Aorta (tissue), 5 donors: ENCODE results near the gene PCDHGA2. TPM values are rescaled to one million over a fixed set of nuclear protein-coding genes. Genes with fewer than 3 reads are reported as not detected.
"Not testable (repeated sequence)": the region's sequence is repeated elsewhere in the genome, so short reads cannot be mapped to it uniquely, and the experiment has no call there.

ENCODE experiments used
- ATAC-seq: fragments of 200-7000 bp; cut with Tn5 transposase; one replicate; pipeline ENCODE4 v1.9.1; 2022; ENCODE audit warnings: moderate library complexity; ENCODE audit not compliant: low FRiP score
- DNase-seq, 2 donors: peaks; one replicate each; pipeline ENCODE4 v3.0.0-alpha.2; 2020
- H3K27ac ChIP-seq, 2 donors: one replicate each; pipeline ENCODE4 v1.5.1; 2013; ENCODE audit warnings: low read length in 2 of 2, mild to moderate bottlenecking in 2 of 2, moderate library complexity in 2 of 2, control low read depth in 1 of 2, inconsistent platforms in 1 of 2, low read depth in 1 of 2
- H3K27me3 ChIP-seq, 2 donors: one replicate each; pipeline ENCODE4 v1.6.1; 2013; ENCODE audit warnings: control low read depth in 1 of 2, low read length in 1 of 2, mild to moderate bottlenecking in 1 of 2, moderate library complexity in 1 of 2; ENCODE audit not compliant: insufficient read depth in 2 of 2, control insufficient read depth in 1 of 2
- H3K36me3 ChIP-seq, 2 donors: one replicate each; pipeline ENCODE4 v1.6.1; 2013; ENCODE audit warnings: control low read depth in 1 of 2, low read length in 1 of 2, mild to moderate bottlenecking in 1 of 2; ENCODE audit not compliant: insufficient read depth in 2 of 2, control insufficient read depth in 1 of 2
- H3K4me1 ChIP-seq, 2 donors: one replicate each; pipeline ENCODE4 v1.6.1; 2013; ENCODE audit warnings: low read length in 2 of 2, control low read depth in 1 of 2, mild to moderate bottlenecking in 1 of 2, moderate library complexity in 1 of 2; ENCODE audit not compliant: insufficient read depth in 2 of 2, control insufficient read depth in 1 of 2
- H3K4me3 ChIP-seq, 2 donors: one replicate each; pipeline ENCODE4 v1.5.1; 2013; ENCODE audit warnings: low read length in 2 of 2, control low read depth in 1 of 2, mild to moderate bottlenecking in 1 of 2
- H3K9me3 ChIP-seq: one replicate; pipeline ENCODE4 v1.6.1; 2013; ENCODE audit warnings: mild to moderate bottlenecking, low read length; ENCODE audit not compliant: control insufficient read depth
- WGBS, 2 donors: extraction: QIAGEN DNeasy Blood & Tissue Kit; methylation state at CpG; one replicate each; pipeline ENCODE4 v1.1.7; 2013; 5-methylcytosine and 5-hydroxymethylcytosine counted together
- intact Hi-C, 2 donors: fragments of 100-400 bp; cut with DNase I; formaldehyde crosslinking; loops; one replicate each; pipeline versions ENCODE4 v1.14.2 to v1.15.0; 2022
- polyA plus RNA-seq, 2 donors: library from polyadenylated mRNA; stranded (reverse); fragments of 200-250 nt; gene quantifications; one replicate each; pipeline ENCODE4 v1.2.3, GENCODE V29; 2013
- total RNA-seq, 2 donors: library from RNA; stranded (reverse); fragmentation: NEBNext Ultra II Directional; extraction: Animal tissue kit (Norgen Biotek cat#: 25700); gene quantifications; one replicate each; pipeline ENCODE4 v1.2.1, GENCODE V29; 2021
- donor health status: healthy with polysubstance abuse.
- donor health status: Bipolar disorder and iron deficiency.
- donor health status: DM: no; HTN: no; CAD: no.
- donor health status: DM: no; HTN: no; CAD: no.
- donor health status: DM: yes; HTN: yes; CAD: no.

The PCDHGA2 gene
- total and polyA plus RNA-seq, 4 donors = 0.75 to 10.6 (median 5.2) TPM

DNA sequence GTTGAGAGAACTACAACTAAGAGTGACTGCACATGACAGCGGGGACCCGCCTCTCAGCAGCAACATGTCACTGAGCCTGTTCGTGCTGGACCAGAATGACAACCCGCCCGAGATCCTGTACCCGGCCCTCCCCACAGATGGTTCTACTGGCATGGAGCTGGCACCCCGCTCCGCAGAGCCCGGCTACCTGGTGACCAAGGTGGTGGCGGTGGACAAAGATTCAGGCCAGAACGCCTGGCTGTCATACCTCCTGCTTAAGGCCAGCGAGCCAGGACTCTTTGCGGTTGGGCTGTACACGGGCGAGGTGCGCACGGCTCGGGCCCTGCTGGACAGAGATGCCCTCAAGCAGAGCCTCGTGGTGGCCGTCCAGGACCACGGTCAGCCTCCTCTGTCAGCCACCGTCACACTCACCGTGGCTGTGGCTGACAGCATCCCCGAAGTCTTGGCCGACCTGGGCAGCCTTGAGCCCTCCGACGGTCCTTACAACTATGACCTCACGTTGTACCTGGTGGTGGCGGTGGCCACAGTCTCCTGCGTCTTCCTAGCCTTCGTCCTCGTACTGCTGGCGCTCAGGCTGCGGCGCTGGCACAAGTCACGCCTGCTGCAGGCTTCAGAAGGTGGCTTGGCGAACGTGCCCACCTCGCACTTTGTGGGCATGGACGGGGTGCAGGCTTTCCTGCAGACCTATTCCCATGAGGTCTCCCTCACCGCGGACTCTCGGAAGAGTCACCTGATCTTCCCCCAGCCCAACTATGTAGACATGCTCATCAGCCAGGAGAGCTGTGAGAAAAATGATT, 46.1 kb downstream of the PCDHGA2 start:
- no peak for ATAC-seq
- Histone ChIP-seq H3K4me3 (no peak overlapping the region), H3K36me3 (no peaks in the 10 kb centered on the region), H3K27me3 (no peaks in the 10 kb centered on the region), H3K27ac (no peak overlapping the region), H3K9me3 (peaks cover 31% of the 10 kb centered on the region), H3K4me1 (no peaks in the 10 kb centered on the region)
- DNase-seq = peak in 1 of 2 donors; percentile 56
- 39 to 43% methylated on average over 43 of the region's 43 CpGs for WGBS, 2 donors
- intact Hi-C loops = no loop called here

DNA sequence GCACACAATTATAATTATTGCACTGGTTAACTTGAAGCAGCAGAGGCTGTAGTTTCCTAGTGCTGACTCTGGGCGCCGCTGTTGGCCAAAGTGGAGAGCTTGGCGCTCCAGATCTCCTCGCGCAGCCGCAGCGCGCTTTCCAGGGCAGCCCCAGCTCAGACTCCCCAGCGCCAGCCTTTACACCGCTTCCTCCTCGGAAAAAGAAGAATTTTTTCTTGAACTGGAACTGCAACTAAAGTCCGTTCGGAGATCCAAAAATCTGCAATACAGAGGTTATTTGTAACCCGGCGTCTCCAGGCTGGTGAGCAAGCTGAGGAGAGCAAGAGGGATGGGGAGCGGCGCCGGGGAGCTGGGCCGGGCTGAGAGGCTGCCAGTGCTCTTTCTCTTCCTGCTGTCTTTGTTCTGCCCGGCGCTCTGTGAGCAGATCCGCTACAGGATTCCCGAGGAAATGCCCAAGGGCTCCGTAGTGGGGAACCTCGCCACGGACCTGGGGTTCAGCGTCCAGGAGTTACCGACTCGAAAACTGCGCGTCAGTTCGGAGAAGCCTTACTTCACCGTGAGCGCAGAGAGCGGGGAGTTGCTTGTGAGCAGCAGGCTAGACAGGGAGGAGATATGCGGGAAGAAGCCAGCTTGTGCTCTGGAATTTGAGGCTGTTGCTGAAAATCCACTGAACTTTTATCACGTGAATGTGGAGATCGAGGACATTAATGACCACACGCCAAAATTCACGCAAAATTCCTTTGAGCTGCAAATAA, 49.2 kb downstream of the PCDHGA2 start, which contains the start of gene PCDHGB4:
PCDHGB4 (plus strand) TSS at position 142 of the 755 bp plus-strand sequence; CDS start at position 329, 187 bp downstream.
- H3K9me3 ChIP-seq = peaks cover 36% of the 10 kb centered on the region
- H3K27me3 ChIP-seq, intact Hi-C loops, H3K4me3 ChIP-seq, H3K27ac ChIP-seq, H3K36me3 ChIP-seq, H3K4me1 ChIP-seq, ATAC-seq: not testable (repeated sequence)
- peak in 1 of 2 donors; percentile 74 for DNase-seq
- 7 to 12% methylated on average over 17 to 22 of the region's 40 CpGs for WGBS, 2 donors

DNA sequence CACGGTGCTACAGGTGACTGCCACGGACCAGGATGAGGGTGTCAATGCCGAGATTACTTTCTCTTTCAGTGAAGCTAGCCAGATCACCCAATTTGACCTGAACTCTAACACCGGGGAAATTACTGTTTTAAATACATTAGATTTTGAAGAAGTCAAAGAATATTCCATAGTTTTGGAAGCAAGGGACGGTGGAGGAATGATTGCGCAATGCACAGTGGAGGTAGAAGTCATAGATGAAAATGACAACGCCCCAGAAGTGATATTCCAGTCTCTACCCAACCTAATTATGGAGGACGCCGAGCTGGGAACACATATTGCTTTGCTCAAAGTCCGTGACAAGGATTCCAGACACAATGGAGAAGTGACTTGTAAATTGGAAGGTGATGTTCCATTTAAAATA, 50.1 kb downstream of the PCDHGA2 start:
- 37 to 44% methylated on average over 10 of the region's 10 CpGs for WGBS, 2 donors
- Histone ChIP-seq H3K4me1 (no peaks in the 10 kb centered on the region), H3K36me3 (no peaks in the 10 kb centered on the region), H3K27me3 (no peaks in the 10 kb centered on the region), H3K27ac (no peak overlapping the region), H3K4me3 (no peak overlapping the region), H3K9me3 (peaks cover 36% of the 10 kb centered on the region)
- intact Hi-C loops = no loop called here
- no peak for ATAC-seq
- DNase-seq = no peak

DNA sequence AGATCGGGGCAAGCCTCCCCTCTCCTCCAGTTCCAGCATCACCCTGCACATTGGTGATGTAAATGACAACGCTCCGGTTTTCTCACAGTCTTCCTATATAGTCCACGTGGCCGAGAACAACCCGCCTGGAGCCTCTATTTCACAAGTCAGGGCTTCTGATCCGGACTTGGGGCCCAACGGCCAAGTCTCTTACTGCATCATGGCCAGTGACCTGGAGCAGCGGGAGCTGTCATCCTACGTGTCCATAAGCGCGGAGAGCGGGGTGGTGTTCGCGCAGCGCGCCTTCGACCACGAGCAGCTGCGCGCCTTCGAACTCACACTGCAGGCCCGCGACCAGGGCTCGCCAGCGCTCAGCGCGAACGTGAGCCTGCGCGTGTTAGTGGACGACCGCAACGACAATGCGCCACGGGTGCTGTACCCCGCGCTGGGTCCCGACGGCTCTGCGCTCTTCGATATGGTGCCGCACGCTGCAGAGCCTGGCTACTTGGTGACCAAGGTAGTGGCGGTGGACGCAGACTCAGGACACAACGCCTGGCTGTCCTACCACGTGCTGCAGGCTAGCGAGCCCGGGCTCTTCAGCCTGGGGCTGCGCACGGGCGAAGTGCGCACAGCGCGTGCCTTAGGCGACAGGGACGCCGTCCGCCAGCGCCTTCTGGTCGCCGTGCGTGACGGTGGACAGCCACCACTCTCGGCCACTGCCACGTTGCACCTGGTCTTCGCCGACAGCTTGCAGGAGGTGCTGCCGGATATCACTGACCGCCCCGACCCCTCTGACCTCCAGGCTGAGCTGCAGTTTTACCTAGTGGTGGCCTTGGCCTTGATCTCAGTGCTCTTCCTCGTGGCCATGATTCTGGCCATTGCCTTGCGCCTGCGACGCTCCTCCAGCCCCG, 50.8 kb downstream of the PCDHGA2 start:
- intact Hi-C loops = no loop called here
- H3K27me3 ChIP-seq = no peaks in the 10 kb centered on the region
- H3K36me3 ChIP-seq = no peaks in the 10 kb centered on the region
- WGBS, 2 donors = 24 to 32% methylated on average over 77 of the region's 77 CpGs
- no peak overlapping the region for H3K27ac ChIP-seq
- H3K4me1 ChIP-seq = no peaks in the 10 kb centered on the region
- no peak overlapping the region for H3K4me3 ChIP-seq
- peak in 1 of 2 donors; percentile 58 for DNase-seq
- H3K9me3 ChIP-seq = peaks cover 37% of the 10 kb centered on the region
- ATAC-seq = no peak

DNA sequence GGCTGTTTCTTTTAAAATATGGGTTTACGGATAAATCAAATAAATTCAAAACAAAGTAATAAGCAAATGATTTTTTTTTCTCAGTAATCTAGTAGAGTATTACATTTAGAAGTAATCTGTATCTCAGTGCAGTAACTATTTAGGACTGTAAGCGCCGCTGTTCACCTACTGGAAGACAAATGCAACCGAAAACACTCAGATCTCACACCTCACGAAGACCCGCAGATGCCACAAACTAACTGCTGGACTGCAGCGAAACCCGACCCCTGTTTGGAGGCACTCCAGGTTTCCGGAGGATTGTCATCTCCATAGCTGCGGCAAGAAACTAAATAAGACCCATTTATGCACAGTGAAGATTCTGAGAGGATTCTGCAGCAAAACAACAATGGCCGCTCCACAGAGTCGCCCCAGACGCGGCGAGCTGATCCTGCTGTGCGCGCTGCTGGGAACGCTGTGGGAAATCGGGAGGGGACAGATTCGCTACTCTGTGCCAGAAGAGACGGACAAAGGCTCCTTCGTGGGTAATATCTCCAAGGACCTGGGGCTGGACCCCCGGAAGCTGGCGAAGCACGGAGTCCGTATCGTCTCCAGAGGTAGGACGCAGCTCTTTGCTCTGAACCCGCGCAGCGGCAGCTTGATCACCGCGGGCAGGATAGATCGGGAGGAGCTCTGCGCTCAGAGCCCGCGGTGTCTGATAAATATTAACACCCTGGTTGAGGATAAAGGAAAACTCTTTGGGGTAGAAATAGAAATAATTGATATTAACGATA, 54.1 kb downstream of the PCDHGA2 start, which contains the start of gene PCDHGA8:
PCDHGA8 (plus strand) TSS at position 205 of the 770 bp plus-strand sequence; CDS start at position 386, 181 bp downstream.
- no peak for ATAC-seq
- no peaks in the 10 kb centered on the region for H3K4me1 ChIP-seq
- peak in 1 of 2 donors; percentile 67 for DNase-seq
- peaks cover 34% of the 10 kb centered on the region for H3K9me3 ChIP-seq
- WGBS, 2 donors = 21 to 27% methylated on average over 38 of the region's 38 CpGs
- intact Hi-C loops = no loop called here
- H3K36me3 ChIP-seq = no peaks in the 10 kb centered on the region
- no peak within 1 kb of the TSS for H3K27ac ChIP-seq
- H3K27me3 ChIP-seq = no peaks in the 10 kb centered on the region
- H3K4me3 ChIP-seq = no peak within 1 kb of the TSS

Other genes starting within 250 kb of the PCDHGA2 start
Only the 30 nearest of the 38 such genes appear.
- gene PCDHB9, start 151.6 kb upstream of the PCDHGA2 start, total RNA-seq = 1 to 10 TPM; 3.0 to 3.8 TPM
- 1 to 10 TPM in 1 of 2 donors, under 1 TPM in 1; 0.25 to 2.1 TPM for gene PCDHB9, start 151.6 kb upstream of the PCDHGA2 start, polyA plus RNA-seq
- 1 to 10 TPM; 3.6 to 7.7 TPM for gene PCDHB10, start 146.4 kb upstream of the PCDHGA2 start, total RNA-seq
- gene PCDHB10, start 146.4 kb upstream of the PCDHGA2 start, polyA plus RNA-seq = 1 to 10 TPM in 1 of 2 donors, under 1 TPM in 1; 0.25 to 4.5 TPM
- gene PCDHB11, start 139.1 kb upstream of the PCDHGA2 start, total RNA-seq = 10 to 100 TPM in 1 of 2 donors, 1 to 10 TPM in 1; 8.1 to 15.3 TPM
- 1 to 10 TPM; 2.9 to 4.7 TPM for gene PCDHB11, start 139.1 kb upstream of the PCDHGA2 start, polyA plus RNA-seq
- gene PCDHB12, start 130.0 kb upstream of the PCDHGA2 start, total RNA-seq = 1 to 10 TPM; 5.7 to 6.7 TPM
- 1 to 10 TPM in 1 of 2 donors, under 1 TPM in 1; 0.75 to 2.9 TPM for gene PCDHB12, start 130.0 kb upstream of the PCDHGA2 start, polyA plus RNA-seq
- gene PCDHB13, start 124.8 kb upstream of the PCDHGA2 start, total RNA-seq = 1 to 10 TPM; 4.2 to 6.7 TPM
- gene PCDHB13, start 124.8 kb upstream of the PCDHGA2 start, polyA plus RNA-seq = 1 to 10 TPM in 1 of 2 donors, under 1 TPM in 1; 0.75 to 1.3 TPM
- gene PCDHB14, start 115.4 kb upstream of the PCDHGA2 start, total RNA-seq = 10 to 100 TPM in 1 of 2 donors, 1 to 10 TPM in 1; 7.5 to 10.1 TPM
- gene PCDHB14, start 115.4 kb upstream of the PCDHGA2 start, polyA plus RNA-seq = 1 to 10 TPM; 1.0 to 5.0 TPM
- gene PCDHB15, start 93.4 kb upstream of the PCDHGA2 start, total RNA-seq = 10 to 100 TPM in 1 of 2 donors, 1 to 10 TPM in 1; 8.7 to 10.9 TPM
- 10 to 100 TPM in 1 of 2 donors, 1 to 10 TPM in 1; 4.4 to 12.1 TPM for gene PCDHB15, start 93.4 kb upstream of the PCDHGA2 start, polyA plus RNA-seq
- gene SLC25A2, start 34.7 kb upstream of the PCDHGA2 start, total RNA-seq = 1 to 10 TPM in 1 of 2 donors, under 1 TPM in 1; 0.69 to 1.1 TPM
- gene SLC25A2, start 34.7 kb upstream of the PCDHGA2 start, polyA plus RNA-seq = not detected
- 10 to 100 TPM; 59.8 to 79.1 TPM for gene TAF7, start 18.0 kb upstream of the PCDHGA2 start, total RNA-seq
- 10 to 100 TPM; 53.5 to 65.3 TPM for gene TAF7, start 18.0 kb upstream of the PCDHGA2 start, polyA plus RNA-seq
- 1 to 10 TPM in 1 of 2 donors, under 1 TPM in 1; 0.91 to 1.6 TPM for gene PCDHGA1, start 8.2 kb upstream of the PCDHGA2 start, total RNA-seq
- gene PCDHGA1, start 8.2 kb upstream of the PCDHGA2 start, polyA plus RNA-seq = 1 to 10 TPM in 1 of 2 donors, not detected in 1; 1.0 TPM
- gene PCDHGA3, start 5.1 kb downstream of the PCDHGA2 start, total RNA-seq = 1 to 10 TPM; 4.1 to 7.4 TPM
- gene PCDHGA3, start 5.1 kb downstream of the PCDHGA2 start, polyA plus RNA-seq = 1 to 10 TPM in 1 of 2 donors, under 1 TPM in 1; 0.50 to 2.4 TPM
- 1 to 10 TPM; 3.5 to 6.5 TPM for gene PCDHGB1, start 11.3 kb downstream of the PCDHGA2 start, total RNA-seq
- under 1 TPM; 0.75 to 0.92 TPM for gene PCDHGB1, start 11.3 kb downstream of the PCDHGA2 start, polyA plus RNA-seq
- gene PCDHGA4, start 16.3 kb downstream of the PCDHGA2 start, total RNA-seq = 10 to 100 TPM in 1 of 2 donors, 1 to 10 TPM in 1; 7.1 to 10.2 TPM
- gene PCDHGA4, start 16.3 kb downstream of the PCDHGA2 start, polyA plus RNA-seq = 1 to 10 TPM; 1.3 to 2.0 TPM
- 10 to 100 TPM in 1 of 2 donors, 1 to 10 TPM in 1; 6.5 to 11.7 TPM for gene PCDHGB2, start 21.2 kb downstream of the PCDHGA2 start, total RNA-seq
- gene PCDHGB2, start 21.2 kb downstream of the PCDHGA2 start, polyA plus RNA-seq = 1 to 10 TPM in 1 of 2 donors, under 1 TPM in 1; 0.38 to 1.1 TPM
- gene PCDHGA5, start 25.4 kb downstream of the PCDHGA2 start, total RNA-seq = 10 to 100 TPM in 1 of 2 donors, 1 to 10 TPM in 1; 7.5 to 11.5 TPM
- 1 to 10 TPM in 1 of 2 donors, under 1 TPM in 1; 0.25 to 1.4 TPM for gene PCDHGA5, start 25.4 kb downstream of the PCDHGA2 start, polyA plus RNA-seq
- 1 to 10 TPM; 7.4 to 9.7 TPM for gene PCDHGB3, start 31.5 kb downstream of the PCDHGA2 start, total RNA-seq
- under 1 TPM in 1 of 2 donors, not detected in 1; 0.82 TPM for gene PCDHGB3, start 31.5 kb downstream of the PCDHGA2 start, polyA plus RNA-seq
- gene PCDHGA6, start 35.1 kb downstream of the PCDHGA2 start, total RNA-seq = 10 to 100 TPM in 1 of 2 donors, 1 to 10 TPM in 1; 8.8 to 12.0 TPM
- 1 to 10 TPM in 1 of 2 donors, under 1 TPM in 1; 0.38 to 4.0 TPM for gene PCDHGA6, start 35.1 kb downstream of the PCDHGA2 start, polyA plus RNA-seq
- gene PCDHGA7, start 44.0 kb downstream of the PCDHGA2 start, total RNA-seq = 1 to 10 TPM; 6.4 to 8.0 TPM
- gene PCDHGA7, start 44.0 kb downstream of the PCDHGA2 start, polyA plus RNA-seq = 1 to 10 TPM in 1 of 2 donors, not detected in 1; 2.1 TPM
- gene PCDHGB4, start 48.9 kb downstream of the PCDHGA2 start, total RNA-seq = 10 to 100 TPM in 1 of 2 donors, 1 to 10 TPM in 1; 7.3 to 10.1 TPM
- 1 to 10 TPM in 1 of 2 donors, under 1 TPM in 1; 0.50 to 2.7 TPM for gene PCDHGB4, start 48.9 kb downstream of the PCDHGA2 start, polyA plus RNA-seq
- 1 to 10 TPM; 3.0 to 6.8 TPM for gene PCDHGA8, start 53.9 kb downstream of the PCDHGA2 start, total RNA-seq
- gene PCDHGA8, start 53.9 kb downstream of the PCDHGA2 start, polyA plus RNA-seq = under 1 TPM; 0.13 to 0.54 TPM
- 10 to 100 TPM; 11.7 to 18.2 TPM for gene PCDHGB5, start 59.2 kb downstream of the PCDHGA2 start, total RNA-seq
- 1 to 10 TPM; 2.0 to 5.0 TPM for gene PCDHGB5, start 59.2 kb downstream of the PCDHGA2 start, polyA plus RNA-seq
- 10 to 100 TPM in 1 of 2 donors, 1 to 10 TPM in 1; 8.2 to 13.2 TPM for gene PCDHGA9, start 64.0 kb downstream of the PCDHGA2 start, total RNA-seq
- gene PCDHGA9, start 64.0 kb downstream of the PCDHGA2 start, polyA plus RNA-seq = 1 to 10 TPM in 1 of 2 donors, under 1 TPM in 1; 0.75 to 1.4 TPM
- 10 to 100 TPM in 1 of 2 donors, 1 to 10 TPM in 1; 9.5 to 14.6 TPM for gene PCDHGB6, start 69.3 kb downstream of the PCDHGA2 start, total RNA-seq
- 1 to 10 TPM in 1 of 2 donors, under 1 TPM in 1; 0.38 to 2.4 TPM for gene PCDHGB6, start 69.3 kb downstream of the PCDHGA2 start, polyA plus RNA-seq
- 10 to 100 TPM in 1 of 2 donors, 1 to 10 TPM in 1; 6.1 to 11.4 TPM for gene PCDHGA10, start 74.2 kb downstream of the PCDHGA2 start, total RNA-seq
- 1 to 10 TPM in 1 of 2 donors, under 1 TPM in 1; 0.61 to 1.1 TPM for gene PCDHGA10, start 74.2 kb downstream of the PCDHGA2 start, polyA plus RNA-seq
- gene PCDHGB7, start 78.9 kb downstream of the PCDHGA2 start, total RNA-seq = 10 to 100 TPM; 12.7 to 24.7 TPM
- 1 to 10 TPM; 2.1 to 3.8 TPM for gene PCDHGB7, start 78.9 kb downstream of the PCDHGA2 start, polyA plus RNA-seq
- gene PCDHGA11, start 82.3 kb downstream of the PCDHGA2 start, total RNA-seq = 1 to 10 TPM; 7.1 to 9.2 TPM
- gene PCDHGA11, start 82.3 kb downstream of the PCDHGA2 start, polyA plus RNA-seq = under 1 TPM; 0.50 to 0.72 TPM
- gene PCDHGA12, start 91.7 kb downstream of the PCDHGA2 start, total RNA-seq = 10 to 100 TPM in 1 of 2 donors, 1 to 10 TPM in 1; 7.9 to 18.8 TPM
- gene PCDHGA12, start 91.7 kb downstream of the PCDHGA2 start, polyA plus RNA-seq = 1 to 10 TPM in 1 of 2 donors, under 1 TPM in 1; 0.75 to 2.5 TPM
- gene PCDHGC3, start 137.2 kb downstream of the PCDHGA2 start, total RNA-seq = 100 to 1,000 TPM in 1 of 2 donors, 10 to 100 TPM in 1; 67.3 to 116 TPM
- 10 to 100 TPM; 23.9 to 99.0 TPM for gene PCDHGC3, start 137.2 kb downstream of the PCDHGA2 start, polyA plus RNA-seq
- 1 to 10 TPM; 2.8 to 6.1 TPM for gene PCDHGC4, start 146.3 kb downstream of the PCDHGA2 start, total RNA-seq
- under 1 TPM; 0.05 to 0.38 TPM for gene PCDHGC4, start 146.3 kb downstream of the PCDHGA2 start, polyA plus RNA-seq
- 1 to 10 TPM; 2.8 to 6.3 TPM for gene PCDHGC5, start 150.3 kb downstream of the PCDHGA2 start, total RNA-seq
- gene PCDHGC5, start 150.3 kb downstream of the PCDHGA2 start, polyA plus RNA-seq = under 1 TPM; 0.25 to 0.84 TPM